ENCODE results near the gene SNRPD2.

GRCh38 chr19:45677351-45678230, 14.2 kb downstream of the SNRPD2 start:
- TF ChIP-seq TAF1 (IDR thresholded peaks at IDR 0.05; ENCODE audit: borderline replicate concordance, insufficient read depth, low read length) (no peak), POLR2AphosphoS5 (IDR thresholded peaks at IDR 0.05; ENCODE audit: low read depth, low read length) (no peak)
